ENCODE measurements around the gene ACTN4. TPM values are rescaled to one million over a fixed set of nuclear protein-coding genes. Genes with fewer than 3 reads are reported as not detected.

The ACTN4 gene
- total RNA-seq, 1 experiment from 2014 or later: 1,233 TPM

- no peaks in the 10 kb centered on the region for H3K9me2 ChIP-seq (ENCODE audit: insufficient read depth)
- H3K27me3 ChIP-seq (ENCODE audit: insufficient read depth, low read depth): no peaks in the 10 kb centered on the region
- no peak for DNase-seq
- POLR2A ChIA-PET (ENCODE audit: unreplicated experiment): no interaction called here
- intact Hi-C loops (cut with micrococcal nuclease; ENCODE audit: unreplicated experiment): no loop called here
- peaks cover 56% of the 10 kb centered on the region for H3K36me3 ChIP-seq (ENCODE audit: low read depth)
- CTCF ChIA-PET: no interaction called here
- peaks cover 16% of the 10 kb centered on the region for H3K4me1 ChIP-seq (replicated peaks; ENCODE audit: insufficient read depth)
- no peak overlapping the region for H3K4me3 ChIP-seq
- no peak overlapping the region for H3K27ac ChIP-seq
- peaks cover 87% of the 10 kb centered on the region for H3F3A ChIP-seq (ENCODE audit: insufficient read depth, low read depth)
- TF ChIP-seq EZH2 (IDR thresholded peaks at IDR 0.05; ENCODE audit: low read depth) (no peak), CTCF (conservative IDR thresholded peaks at IDR 0.05) (no peak)
- H4K20me1 ChIP-seq (ENCODE audit: insufficient read depth): peaks cover 15% of the 10 kb centered on the region; the same call in 1 of the 2 replicates
- no peak overlapping the region for H2AFZ ChIP-seq
- no peak overlapping the region for H3K4me2 ChIP-seq
- H3K9me3 ChIP-seq (ENCODE audit: insufficient read depth, low read depth): no peaks in the 10 kb centered on the region
- H3K79me2 ChIP-seq (ENCODE audit: low read depth): peaks cover 52% of the 10 kb centered on the region
- BruUV-seq (replicated peaks): no TSS peak
Measured at GRCh38 chr19:38711726-38712153, 64.3 kb downstream of the ACTN4 start.

- ChIA-PET POLR2A (ENCODE audit: unreplicated experiment) (no interaction called here), CTCF (no interaction called here)
- peaks cover 52% of the 10 kb centered on the region for H3K36me3 ChIP-seq (ENCODE audit: low read depth)
- no peak overlapping the region for H3K27ac ChIP-seq
- no peak overlapping the region for H3K4me2 ChIP-seq
- H3K4me1 ChIP-seq (replicated peaks; ENCODE audit: insufficient read depth): peaks cover 10% of the 10 kb centered on the region
- intact Hi-C loops (cut with micrococcal nuclease; ENCODE audit: unreplicated experiment): no loop called here
- no peaks in the 10 kb centered on the region for H3K27me3 ChIP-seq (ENCODE audit: insufficient read depth, low read depth)
- BruUV-seq (replicated peaks): no TSS peak
- H2AFZ ChIP-seq: no peak overlapping the region
- H3F3A ChIP-seq (ENCODE audit: insufficient read depth, low read depth): peaks cover 82% of the 10 kb centered on the region
- peaks cover 12% of the 10 kb centered on the region; the same call in 1 of the 2 replicates for H4K20me1 ChIP-seq (ENCODE audit: insufficient read depth)
- H3K9me2 ChIP-seq (ENCODE audit: insufficient read depth): no peaks in the 10 kb centered on the region
- no peak for DNase-seq
- H3K9me3 ChIP-seq (ENCODE audit: insufficient read depth, low read depth): no peaks in the 10 kb centered on the region
- H3K79me2 ChIP-seq (ENCODE audit: low read depth): peaks cover 50% of the 10 kb centered on the region
- H3K4me3 ChIP-seq: no peak overlapping the region
- TF ChIP-seq CTCF (conservative IDR thresholded peaks at IDR 0.05) (no peak), EZH2 (IDR thresholded peaks at IDR 0.05; ENCODE audit: low read depth) (no peak)
Measured at GRCh38 chr19:38712161-38712748, 64.8 kb downstream of the ACTN4 start.

GRCh38 chr19:38713227-38713649 is 65.8 kb downstream of the ACTN4 start:
- Histone ChIP-seq H4K20me1 (ENCODE audit: insufficient read depth) (peaks cover 2% of the 10 kb centered on the region; the same call in 1 of the 2 replicates), H3K36me3 (ENCODE audit: low read depth) (peaks cover 51% of the 10 kb centered on the region), H3F3A (ENCODE audit: insufficient read depth, low read depth) (peaks cover 72% of the 10 kb centered on the region; the same call in 1 of the 2 replicates), H3K4me3 (no peak overlapping the region), H3K4me1 (replicated peaks; ENCODE audit: insufficient read depth) (peaks cover under 1% of the 10 kb centered on the region; the same call in 1 of the 2 replicates), H3K79me2 (ENCODE audit: low read depth) (peaks cover 44% of the 10 kb centered on the region), H3K9me2 (ENCODE audit: insufficient read depth) (no peaks in the 10 kb centered on the region), H3K27ac (no peak overlapping the region), H3K9me3 (ENCODE audit: insufficient read depth, low read depth) (no peaks in the 10 kb centered on the region), H2AFZ (no peak overlapping the region), H3K4me2 (no peak overlapping the region), H3K27me3 (ENCODE audit: insufficient read depth, low read depth) (no peaks in the 10 kb centered on the region)
- ChIA-PET CTCF (no interaction called here), POLR2A (ENCODE audit: unreplicated experiment) (no interaction called here)
- intact Hi-C loops (cut with micrococcal nuclease; ENCODE audit: unreplicated experiment): no loop called here
- no peak for TF ChIP-seq EZH2 (IDR thresholded peaks at IDR 0.05; ENCODE audit: low read depth)
- no peak for TF ChIP-seq CTCF (conservative IDR thresholded peaks at IDR 0.05)
- BruUV-seq (replicated peaks): no TSS peak
- no peak for DNase-seq

Measured in PC-9 (cell line).